ENCODE data around the gene C17orf100. TPM values are rescaled to one million over a fixed set of nuclear protein-coding genes. Genes with fewer than 3 reads are reported as not detected.
A peak's percentile ranks its signal among the peaks of the same experiment; 100 is the strongest.

Gene C17orf100
- 1.8 TPM for total RNA-seq

DNA sequence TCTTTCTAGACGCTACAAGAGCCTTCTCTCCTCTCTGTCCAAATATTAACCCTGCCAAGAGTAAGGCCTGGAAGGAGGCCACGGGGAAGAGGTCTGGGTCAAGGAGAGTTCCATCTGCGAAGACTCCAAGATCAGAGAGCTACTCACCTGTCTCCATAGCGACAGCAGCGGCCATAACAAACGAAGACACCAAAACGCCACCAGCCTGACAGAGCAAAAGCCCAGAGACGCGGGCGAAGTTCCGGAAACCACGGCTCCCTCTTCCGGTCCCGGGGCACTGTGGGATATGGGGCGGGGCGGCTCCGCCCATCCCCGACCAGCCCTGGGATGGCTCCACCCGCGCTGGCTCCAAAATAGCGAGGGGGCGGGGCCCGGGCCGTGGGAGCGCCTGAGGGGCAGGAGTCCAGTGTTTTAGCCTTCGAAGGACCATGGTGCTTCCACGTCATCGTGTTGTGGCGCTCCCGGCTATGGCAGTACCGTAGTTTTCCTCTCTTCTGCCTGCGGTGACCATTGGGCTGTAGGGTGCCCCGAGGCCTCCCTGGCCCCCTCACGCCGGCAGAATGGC lies at the start of gene C17orf100, which contains the start of gene MED31:
Gene C17orf100, plus strand, starts transcription at position 409 of the 565 bp plus-strand sequence. Its CDS starts 152 bp downstream, at position 561.
Gene MED31, minus strand, starts transcription at position 252 of the 565 bp plus-strand sequence. Its CDS starts 77 bp downstream, at position 175.
- DNase-seq (ENCODE audit: low spot score), result peak; percentile 95

DNA sequence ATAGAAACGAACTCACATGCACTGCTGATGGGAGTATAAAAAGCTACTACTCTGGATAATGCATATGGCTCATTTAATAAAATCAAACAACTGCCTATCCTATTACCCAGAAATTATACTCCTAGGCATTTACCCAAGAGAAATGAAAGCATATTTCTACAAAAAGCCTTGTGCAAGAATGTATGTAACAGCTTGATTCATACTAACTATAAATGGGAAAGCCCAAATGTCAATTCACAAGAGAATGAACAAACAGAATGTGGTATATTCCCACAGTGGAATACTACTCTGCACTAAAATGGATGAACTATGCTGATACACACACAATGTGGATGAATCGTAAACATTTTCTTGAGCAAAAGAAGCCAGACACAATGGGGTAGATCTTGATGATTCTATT lies 49.4 kb upstream of the C17orf100 start:
- DNase-seq (ENCODE audit: low spot score), result no peak

DNA sequence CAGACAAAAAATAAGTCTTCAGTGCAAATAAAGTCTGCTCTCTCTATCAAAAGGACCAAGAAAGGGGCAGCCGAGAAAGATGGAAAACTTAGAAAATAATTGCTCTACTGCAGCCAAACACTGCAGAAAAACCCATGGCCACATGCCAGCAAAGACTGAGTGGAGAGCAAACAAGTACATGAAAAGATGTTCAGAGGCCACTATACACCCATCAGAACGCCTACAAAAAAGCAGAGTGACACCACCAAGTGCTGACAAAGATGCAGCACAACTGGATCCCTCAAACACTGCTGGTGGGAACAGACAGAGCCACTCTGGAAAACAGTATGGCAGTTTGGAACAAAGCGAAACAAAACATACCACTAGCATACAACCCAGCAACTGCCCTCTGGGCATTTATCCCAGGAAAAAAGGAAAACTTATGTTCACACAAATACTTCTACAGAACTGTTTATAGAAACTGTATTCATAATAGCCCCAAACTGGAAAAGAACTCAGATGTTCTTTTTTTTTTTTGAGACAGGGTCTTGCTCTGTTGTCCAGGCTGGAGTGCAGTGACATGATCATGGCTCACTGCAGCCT lies 47.7 kb upstream of the C17orf100 start:
- DNase-seq (ENCODE audit: low spot score), result no peak

DNA sequence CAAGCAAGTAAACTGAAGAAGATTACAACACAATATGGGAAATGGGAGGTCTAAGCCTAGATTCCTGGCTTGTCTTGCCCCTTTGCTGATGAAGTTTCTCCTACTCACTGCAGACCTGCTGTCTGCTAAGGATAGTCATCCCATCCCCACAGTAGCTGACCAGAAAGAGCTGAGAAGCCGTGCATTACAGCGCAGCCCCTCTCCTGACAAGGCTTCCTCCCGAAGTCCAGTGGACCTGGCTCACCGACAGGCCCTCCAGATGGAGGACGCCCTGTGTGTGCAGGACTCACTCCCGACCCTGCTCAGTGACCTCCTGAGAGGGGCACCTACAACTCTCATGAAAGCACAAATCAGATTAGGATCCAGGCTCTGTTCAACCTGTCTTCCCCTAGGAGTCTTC lies 46.4 kb upstream of the C17orf100 start:
- no peak for DNase-seq (ENCODE audit: low spot score)

DNA sequence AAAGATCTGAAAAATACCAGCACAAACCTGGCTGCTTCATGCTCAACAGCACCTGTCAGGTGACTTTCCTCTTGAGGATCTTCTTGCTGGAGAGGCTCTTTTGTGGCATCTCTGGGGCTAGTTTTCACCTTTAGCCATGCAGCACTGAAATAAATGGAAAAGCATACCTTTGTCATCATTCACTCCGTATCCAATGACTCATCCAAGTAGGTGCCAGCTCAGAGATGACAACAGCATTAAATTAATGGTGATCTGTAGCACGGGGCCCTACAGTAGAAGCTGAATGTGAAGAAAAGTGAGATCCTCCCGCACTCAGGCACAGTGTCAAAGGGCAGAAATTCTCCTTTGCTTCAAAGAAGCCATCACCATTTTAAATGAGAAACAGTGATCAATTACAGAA lies 43.2 kb upstream of the C17orf100 start:
- no peak for DNase-seq (ENCODE audit: low spot score)

DNA sequence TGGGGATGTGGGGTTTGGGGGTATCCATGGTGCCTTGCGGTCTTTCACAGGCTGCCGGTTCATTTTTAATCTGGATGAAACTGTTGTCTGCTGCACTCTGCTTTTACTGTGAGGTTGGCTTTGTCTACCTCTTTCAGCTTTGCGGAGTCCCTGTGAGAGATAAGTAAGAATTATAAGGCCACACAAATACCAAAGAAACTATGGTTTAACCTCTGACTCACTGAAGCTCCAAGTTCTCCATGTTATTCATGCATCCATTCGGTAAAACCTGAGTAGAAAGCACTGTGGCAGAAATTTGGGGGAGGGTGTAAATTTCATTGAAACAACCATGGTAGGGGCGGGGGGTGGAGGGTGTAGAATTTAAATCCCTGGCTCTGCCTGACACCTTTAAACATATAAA lies 41.6 kb upstream of the C17orf100 start:
- no peak for DNase-seq (ENCODE audit: low spot score)

DNA sequence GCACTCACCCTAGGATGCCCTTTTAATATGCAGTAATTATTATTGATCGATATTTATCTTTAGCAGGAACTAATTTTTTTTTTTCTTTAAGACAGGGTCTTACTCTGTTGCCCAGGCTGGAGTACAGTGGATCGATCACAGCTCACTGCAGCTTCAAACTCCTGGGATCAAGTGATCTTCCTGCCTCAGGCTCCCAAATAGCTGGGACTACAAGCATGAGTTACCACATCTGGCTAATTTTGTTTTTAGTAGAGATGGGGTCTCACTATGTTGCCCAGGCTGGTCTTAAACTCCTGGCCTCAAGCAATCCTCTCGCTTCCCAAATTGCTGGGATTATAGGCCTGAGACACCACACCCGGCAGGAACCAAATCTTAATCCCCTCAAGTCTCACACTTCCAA lies 40.3 kb upstream of the C17orf100 start:
- DNase-seq (ENCODE audit: low spot score), result no peak

DNA sequence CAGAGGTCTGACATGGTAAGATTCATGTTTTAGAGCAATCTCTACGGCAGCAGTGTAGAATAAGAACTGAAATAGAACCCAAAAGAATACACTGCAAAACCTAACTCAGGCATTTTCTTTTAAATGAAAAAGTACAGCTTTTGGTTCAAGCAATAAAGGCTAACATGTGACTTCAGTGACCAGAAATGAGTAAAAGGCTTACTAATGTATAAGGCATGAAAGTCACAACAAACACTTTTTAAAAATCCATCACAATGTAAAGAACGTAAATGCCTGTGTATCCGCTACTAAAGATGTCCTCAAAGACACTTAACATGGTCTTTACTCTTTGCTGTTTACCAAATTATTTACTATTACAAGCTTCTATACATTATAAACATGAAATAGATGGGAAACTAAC lies 27.6 kb upstream of the C17orf100 start:
- no peak for DNase-seq (ENCODE audit: low spot score)

DNA sequence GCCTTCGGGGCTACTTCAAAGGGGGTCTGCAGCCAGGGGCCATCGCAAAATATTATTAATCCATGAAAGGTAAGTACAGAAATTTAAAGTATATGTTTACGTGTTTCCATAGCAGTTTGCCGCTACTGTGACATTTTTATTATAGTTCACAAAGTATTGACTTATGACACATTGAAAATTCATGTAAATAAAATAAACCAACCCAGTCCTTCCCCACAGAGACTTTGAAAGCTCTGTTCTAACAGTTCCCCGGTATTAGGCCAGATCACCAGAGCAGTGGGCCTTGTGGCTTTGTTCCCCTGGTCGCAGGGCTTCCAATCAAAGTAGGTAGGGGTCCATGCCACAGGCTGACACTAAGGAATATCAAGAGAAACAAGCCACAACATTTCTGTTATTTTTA lies 24.9 kb upstream of the C17orf100 start:
- DNase-seq (ENCODE audit: low spot score), result no peak

DNA sequence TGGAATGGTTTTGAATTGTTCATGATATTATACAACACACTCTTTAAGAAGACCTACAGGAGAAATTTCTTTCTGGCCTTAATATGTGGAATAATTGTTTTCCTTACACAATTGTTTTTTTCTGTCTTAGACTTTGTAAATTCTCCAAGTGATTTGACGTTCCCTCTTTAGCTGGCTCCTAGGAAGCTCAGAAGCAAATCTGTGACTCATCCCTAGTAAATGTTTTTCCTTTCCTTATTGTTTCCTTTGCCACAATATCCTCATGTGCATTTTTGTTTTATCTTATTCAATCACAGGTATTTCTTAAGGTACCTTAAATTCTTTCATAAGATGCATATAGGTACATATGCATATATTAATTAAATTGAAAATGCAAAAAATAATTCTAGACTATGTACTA lies 24.5 kb upstream of the C17orf100 start:
- DNase-seq (ENCODE audit: low spot score), result no peak

DNA sequence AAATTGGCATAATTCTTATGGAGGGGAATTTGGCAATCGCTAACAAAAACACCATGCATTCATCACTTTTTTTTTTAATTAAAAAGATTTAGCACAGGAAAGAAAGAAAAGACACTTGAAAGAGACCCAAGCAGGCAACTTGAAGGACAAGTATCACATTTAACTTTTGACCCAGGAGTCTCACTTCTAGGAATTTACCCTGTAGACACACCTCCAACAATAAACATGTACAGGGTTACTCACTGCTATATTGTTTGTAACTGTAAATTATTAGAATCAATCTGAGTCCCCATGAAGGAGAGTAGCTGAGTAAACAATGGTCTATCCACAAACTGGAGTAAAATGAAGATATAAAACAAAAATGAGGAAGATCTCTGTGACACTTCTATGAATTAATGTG lies 21.2 kb upstream of the C17orf100 start:
- no peak for DNase-seq (ENCODE audit: low spot score)

DNA sequence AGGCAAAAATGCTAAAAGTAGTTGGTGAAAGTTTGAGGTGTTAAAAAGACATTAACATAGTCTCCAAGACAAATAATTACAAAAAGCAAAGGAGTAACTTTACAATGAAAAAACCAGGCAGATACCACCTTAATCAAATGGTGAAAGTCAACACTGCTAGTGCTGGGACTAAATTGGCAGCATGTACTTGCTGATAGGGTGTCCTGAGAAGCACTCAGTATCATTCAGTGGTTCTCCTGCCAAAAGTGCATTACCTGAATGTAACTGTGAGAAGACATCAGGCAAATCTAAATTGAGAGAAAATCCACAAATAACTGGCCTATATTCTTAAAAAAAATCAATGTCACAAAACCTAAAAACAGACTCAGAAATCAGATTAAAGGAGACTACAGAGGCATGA lies 19.0 kb upstream of the C17orf100 start:
- no peak for DNase-seq (ENCODE audit: low spot score)

DNA sequence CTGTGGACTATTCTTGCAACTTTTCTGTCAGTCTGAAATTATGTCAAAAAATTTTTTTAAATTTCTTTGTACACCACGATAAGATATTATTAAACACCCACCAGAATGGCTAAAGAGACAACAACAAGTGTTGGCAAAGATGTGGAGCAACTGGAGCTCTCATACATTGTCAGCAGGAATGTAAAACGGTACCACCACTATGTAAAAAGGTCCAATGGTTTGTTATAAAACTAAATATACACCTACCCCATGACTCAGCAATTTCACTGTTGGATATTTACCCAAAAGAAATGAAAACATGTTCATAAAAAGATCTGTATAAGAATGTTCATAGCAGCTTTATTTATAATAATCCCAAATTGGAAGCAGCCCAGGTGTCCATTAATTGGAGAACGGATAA lies 18.3 kb upstream of the C17orf100 start:
- DNase-seq (ENCODE audit: low spot score), result no peak

DNA sequence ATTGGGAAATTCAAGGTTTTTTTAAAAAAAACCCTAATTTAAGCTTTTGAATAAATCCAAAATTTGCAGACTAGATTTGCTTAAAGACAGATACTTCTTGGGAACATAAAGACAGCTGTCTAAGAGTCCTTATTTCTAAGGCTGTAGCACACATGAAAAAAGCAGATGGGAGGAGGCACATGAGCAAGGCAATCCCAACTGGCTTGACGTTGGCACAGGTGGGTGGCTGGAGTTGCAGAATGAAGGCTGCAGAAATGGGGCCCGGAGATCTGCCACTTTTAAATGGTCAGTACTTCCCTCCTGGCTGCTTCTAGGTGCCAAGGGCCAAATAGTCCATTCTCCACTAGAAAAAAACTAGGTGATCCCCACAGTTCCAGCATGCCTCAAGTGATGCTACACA lies 15.5 kb upstream of the C17orf100 start:
- DNase-seq (ENCODE audit: low spot score), result no peak

DNA sequence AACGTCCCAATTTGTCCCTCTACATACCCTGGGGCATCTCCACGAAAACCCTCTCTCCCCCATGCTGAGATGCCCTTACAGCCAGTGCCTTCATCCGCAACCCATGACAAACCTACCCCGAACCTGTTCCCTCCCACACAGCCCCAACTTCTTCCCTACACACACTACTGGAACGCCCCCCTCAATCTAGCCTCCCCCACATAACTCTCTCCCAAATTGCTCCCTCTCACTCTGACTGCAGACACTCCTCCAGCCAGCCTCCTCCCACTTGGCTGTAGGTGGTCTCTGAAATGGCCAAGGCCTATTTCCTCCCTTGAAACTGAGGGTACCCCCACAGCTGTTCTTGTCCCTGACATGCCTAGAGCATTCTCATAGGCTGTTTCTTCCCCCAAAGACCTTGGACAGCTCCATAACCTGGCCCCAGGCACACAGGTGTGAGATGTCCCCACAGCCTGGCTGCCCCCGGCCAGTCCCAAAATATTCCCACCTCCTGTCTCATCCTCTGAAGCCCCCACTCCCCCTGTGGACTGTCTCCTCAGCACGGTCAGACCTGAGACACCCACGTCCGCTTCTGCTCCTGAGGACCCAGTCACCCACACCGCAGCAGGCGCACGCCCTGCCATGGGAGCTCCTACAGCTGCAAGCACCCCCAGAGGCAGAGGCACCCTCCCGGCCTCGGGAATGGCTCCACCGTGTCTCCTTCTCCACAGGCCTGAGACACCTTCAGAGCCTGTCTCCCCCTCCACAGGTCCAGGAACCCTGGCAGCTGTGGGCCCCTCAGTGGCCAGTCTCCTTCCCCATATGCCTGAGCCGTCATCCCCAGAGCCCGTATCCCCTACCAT lies 14.7 kb upstream of the C17orf100 start:
- DNase-seq (ENCODE audit: low spot score), result no peak

DNA sequence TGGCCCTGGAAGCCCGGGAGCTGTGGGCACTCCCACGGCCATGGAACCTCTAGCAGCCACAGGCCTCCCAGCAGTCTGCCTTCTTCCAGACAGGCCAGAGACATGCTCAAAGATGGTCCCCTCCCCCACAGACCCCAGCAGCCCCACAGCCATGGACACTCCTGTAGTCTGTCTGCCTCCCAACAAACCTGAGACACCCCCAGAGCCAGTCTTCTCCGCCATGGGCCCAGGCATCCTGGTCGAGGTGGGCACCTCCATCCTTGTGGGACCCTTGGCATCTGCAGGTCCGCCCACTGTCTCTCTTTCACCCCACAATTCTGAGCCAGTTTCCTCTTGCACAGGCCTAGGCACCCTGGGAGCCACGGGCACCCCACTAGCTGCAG lies 14.1 kb upstream of the C17orf100 start:
- DNase-seq (ENCODE audit: low spot score), result no peak

DNA sequence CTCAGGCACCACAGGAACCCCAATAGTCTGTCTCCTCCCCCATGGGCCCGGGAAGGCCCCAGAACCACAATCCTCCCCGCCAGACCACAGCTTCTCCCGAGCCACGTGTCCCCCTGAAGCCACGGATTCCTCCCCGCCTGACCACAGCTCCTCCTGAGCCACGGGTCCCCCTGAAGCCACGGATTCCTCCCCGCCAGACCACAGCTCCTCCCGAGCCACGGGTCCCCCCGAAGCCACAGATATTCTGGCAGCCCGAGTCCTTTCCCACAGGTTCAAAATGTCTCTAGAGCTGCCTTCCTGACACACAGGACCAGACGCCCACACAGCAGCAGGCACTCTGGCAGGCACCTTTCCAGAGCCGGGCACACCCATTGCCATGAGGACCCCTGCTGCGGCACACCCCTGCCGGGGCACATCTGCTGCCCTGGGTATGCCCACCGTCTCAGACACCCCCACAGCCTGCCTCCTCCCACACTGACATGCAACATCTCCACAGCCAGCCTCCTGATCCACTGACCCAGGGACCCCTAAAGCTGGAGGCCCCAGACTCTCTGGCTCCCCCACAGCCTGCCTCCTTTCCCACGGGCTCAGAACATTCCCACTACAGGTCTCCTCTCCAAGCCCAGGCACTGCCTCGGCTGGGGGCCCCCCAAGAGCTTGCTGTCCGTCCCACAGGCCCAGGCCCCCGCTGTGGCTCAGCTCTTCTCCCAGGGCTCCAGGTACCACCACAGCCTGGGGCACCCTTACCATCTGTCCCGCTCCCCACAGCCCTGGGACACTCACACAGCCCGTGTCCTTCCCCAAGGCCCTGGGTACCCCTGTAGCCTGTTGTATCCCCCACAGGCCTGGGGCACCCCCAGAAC lies 13.3 kb upstream of the C17orf100 start:
- DNase-seq (ENCODE audit: low spot score), result no peak

DNA sequence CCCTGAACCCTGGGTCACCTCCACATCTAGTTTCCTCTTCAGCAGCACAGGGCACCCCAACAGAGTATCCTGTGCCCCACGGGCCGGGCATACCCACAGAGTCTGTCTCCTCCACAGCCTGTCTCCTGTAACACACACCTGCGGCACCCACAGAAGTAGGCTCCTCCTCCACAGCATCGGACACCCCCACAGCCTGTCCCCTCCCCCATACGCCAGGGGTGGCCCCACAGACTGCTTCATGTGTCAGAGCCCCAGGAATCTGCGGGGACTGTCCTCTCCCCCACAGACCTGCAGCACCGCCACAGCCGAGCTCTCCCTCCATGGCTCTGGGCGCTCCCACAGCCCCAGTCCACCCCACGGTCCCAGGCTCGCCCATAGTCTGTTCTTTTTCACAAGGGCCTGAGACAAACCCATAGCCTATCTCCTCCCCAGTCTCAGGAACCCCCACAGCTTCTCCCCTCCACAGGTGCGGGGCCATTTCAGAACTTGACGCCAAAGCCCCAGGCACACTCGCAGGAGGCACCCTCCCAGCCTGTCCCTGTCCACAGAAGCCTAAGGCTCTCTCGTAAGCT lies 12.5 kb upstream of the C17orf100 start:
- no peak for DNase-seq (ENCODE audit: low spot score)

DNA sequence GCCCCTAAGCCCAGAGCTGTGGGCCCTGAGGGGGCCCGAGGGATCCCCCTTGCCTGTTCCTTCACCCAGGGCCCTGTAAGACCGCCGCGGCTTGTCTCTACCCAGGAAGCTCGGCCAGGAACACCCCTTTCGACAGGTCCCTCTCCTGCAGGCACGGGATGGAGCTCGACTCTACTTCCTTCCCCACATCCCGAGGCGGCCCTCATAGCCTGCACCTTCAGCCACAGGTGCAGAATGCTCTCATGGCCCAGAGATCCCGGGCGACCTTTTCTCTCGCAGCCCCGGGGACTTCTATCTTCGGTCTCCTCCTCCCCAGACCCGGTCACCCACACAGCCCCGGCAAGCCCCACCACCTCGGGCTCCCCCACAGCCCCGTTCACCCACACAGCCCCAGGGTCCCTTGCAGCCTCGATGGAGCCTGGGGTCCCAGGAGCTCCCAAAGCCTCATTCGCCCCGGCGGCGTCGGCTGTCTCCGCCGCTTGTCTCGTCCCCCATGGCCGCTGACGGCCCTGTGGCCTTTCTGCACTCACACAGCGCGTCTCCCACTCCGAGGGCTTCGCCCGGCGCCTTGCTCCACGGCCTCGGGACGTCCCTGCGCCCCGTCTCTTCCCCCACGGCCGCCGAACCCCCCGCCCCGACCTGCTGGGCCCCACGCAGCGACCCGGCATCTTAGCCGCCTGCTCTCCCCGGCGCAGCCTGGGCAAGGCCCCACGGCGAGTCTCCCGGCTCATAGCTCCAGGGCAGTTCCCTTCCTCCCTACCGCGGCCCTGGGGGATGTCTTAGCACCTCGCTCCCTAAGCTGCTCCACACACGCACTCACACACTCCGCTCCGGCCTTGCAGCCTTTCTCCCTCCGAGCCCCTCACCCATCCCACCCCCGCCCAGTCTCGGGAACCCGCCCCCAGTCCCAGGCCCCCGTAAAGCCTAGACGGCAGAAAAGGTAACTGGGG lies 11.7 kb upstream of the C17orf100 start:
- DNase-seq (ENCODE audit: low spot score), result peak; percentile 49

DNA sequence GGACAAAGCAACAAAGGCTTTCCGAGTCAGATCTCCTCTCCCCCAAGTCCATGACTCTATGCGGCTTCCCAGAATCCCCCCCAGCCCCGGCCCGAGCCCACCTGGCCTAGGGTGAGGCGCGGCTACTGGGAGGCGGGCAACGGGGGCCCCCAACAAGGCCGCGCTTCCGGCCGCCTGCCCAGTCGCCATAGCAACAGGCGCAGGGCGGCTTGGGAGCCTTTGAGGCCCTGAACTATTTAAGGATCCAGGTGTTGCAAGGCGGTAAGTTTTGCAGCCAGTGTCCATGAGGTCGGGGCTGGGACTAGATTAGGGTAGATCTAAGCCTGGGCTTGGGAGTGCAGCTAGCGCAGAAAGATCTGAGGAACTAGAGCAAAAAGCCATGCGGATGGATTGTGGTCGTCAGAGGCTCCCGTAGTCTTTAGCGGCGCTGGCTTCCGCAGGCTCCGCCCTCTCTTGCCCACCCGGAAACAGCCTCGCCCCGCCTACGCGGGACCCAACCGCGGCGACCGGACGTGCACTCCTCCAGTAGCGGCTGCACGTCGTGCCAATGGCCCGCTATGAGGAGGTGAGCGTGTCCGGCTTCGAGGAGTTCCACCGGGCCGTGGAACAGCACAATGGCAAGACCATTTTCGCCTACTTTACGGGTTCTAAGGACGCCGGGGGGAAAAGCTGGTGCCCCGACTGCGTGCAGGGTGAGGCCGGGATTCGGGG lies 10.9 kb upstream of the C17orf100 start, which contains the start of the genes KIAA0753 and TXNDC17:
Gene KIAA0753, minus strand, starts transcription at position 176 of the 711 bp plus-strand sequence. CDS start 5,608 bp downstream, outside the sequence.
Gene TXNDC17, plus strand, starts transcription at position 525 of the 711 bp plus-strand sequence. Its CDS starts 23 bp downstream, at position 548.
- peak; percentile 94 for DNase-seq (ENCODE audit: low spot score)
